Omental fat pad (tissue), 4 donors: ENCODE data around the gene HTT-AS. TPM values are rescaled to one million over a fixed set of nuclear protein-coding genes. Genes with fewer than 3 reads are reported as not detected.

ENCODE experiments used
- ATAC-seq: fragments of 150-250 bp; one replicate; pipeline ENCODE4 v1.9.1; 2016; ENCODE audit warnings: mild to moderate bottlenecking, moderate library complexity; ENCODE audit not compliant: low FRiP score
- DNase-seq: peaks from one replicate; pipeline ENCODE4 v3.0.0-alpha.2; 2019; ENCODE audit warnings: low spot score
- CTCF ChIP-seq, 3 donors: fragments of 450-650 bp; IDR thresholded peaks; one replicate each; pipeline ENCODE4 v1.5.1; 2016 to 2017; ENCODE audit warnings: antibody characterized with exemption in 3 of 3, mild to moderate bottlenecking in 3 of 3, moderate library complexity in 2 of 3
- total RNA-seq, 4 donors: library from RNA; depleted of rRNA; stranded (reverse); fragments of >200 nt; gene quantifications; one replicate each; pipeline ENCODE4 v1.1.0, GENCODE V29; 2016

The HTT-AS gene
- total RNA-seq, 4 donors from 2014 or later = not detected

- DNase-seq = no peak
- no peak for ATAC-seq
- no peak for TF ChIP-seq CTCF (IDR thresholded peaks at IDR 0.05)
Observed at GRCh38 chr4:3075652-3075981, 1.3 kb upstream of the HTT-AS start.

- no peak for TF ChIP-seq CTCF (IDR thresholded peaks at IDR 0.05)
- DNase-seq (peak; percentile 48), ATAC-seq (peak; percentile 36)
Observed at GRCh38 chr4:3074846-3075651, 711 bp upstream of the HTT-AS start.

- TF ChIP-seq CTCF (IDR thresholded peaks at IDR 0.05) = no peak
- ATAC-seq = no peak
- DNase-seq = no peak
Observed at GRCh38 chr4:3073158-3074077, 920 bp downstream of the HTT-AS start.

GRCh38 chr4:3071811-3072210, 2.5 kb downstream of the HTT-AS start:
- DNase-seq (no peak), ATAC-seq (no peak)
- TF ChIP-seq CTCF (IDR thresholded peaks at IDR 0.05) = no peak

- DNase-seq (no peak), ATAC-seq (no peak)
- no peak for TF ChIP-seq CTCF (IDR thresholded peaks at IDR 0.05)
Observed at GRCh38 chr4:3070709-3071500, 3.4 kb downstream of the HTT-AS start.

GRCh38 chr4:3069661-3070199, 4.6 kb downstream of the HTT-AS start:
- ATAC-seq = no peak
- DNase-seq = no peak
- no peak for TF ChIP-seq CTCF (IDR thresholded peaks at IDR 0.05)
